Neural cell (in vitro differentiated cells): ENCODE data around the gene PGAP6.
A peak's percentile ranks its signal among the peaks of the same experiment; 100 is the strongest.

ENCODE experiments used
- CTCF ChIP-seq: fragments of 450-650 bp; IDR thresholded peaks from 2 replicates; pipeline ENCODE4 v1.5.1; 2014; ENCODE audit warnings: antibody characterized with exemption, mild to moderate bottlenecking, moderate library complexity; ENCODE audit not compliant: poor library complexity, severe bottlenecking
- EP300 ChIP-seq: fragments of 450-650 bp; conservative IDR thresholded peaks from 2 replicates; pipeline ENCODE4 v1.6.1; 2014; ENCODE audit warnings: antibody characterized with exemption, mild to moderate bottlenecking, moderate library complexity; ENCODE audit not compliant: poor library complexity, severe bottlenecking
- EZH2 ChIP-seq: fragments of 200-600, 300-800 bp; shearing (Covaris generic), sonication (generic); IDR thresholded peaks from 2 replicates; pipeline ENCODE4 v1.6.1; 2014; ENCODE audit warnings: antibody characterized with exemption, low read length, borderline replicate concordance, mild to moderate bottlenecking; ENCODE audit not compliant: insufficient read depth, poor library complexity, severe bottlenecking
- MXI1 ChIP-seq: fragments of 450-650 bp; conservative IDR thresholded peaks from 2 replicates; pipeline ENCODE4 v1.6.1; 2014; ENCODE audit warnings: antibody characterized with exemption, mild to moderate bottlenecking; ENCODE audit not compliant: poor library complexity, severe bottlenecking
- POLR2AphosphoS5 ChIP-seq: IDR thresholded peaks from 2 replicates; pipeline ENCODE4 v1.6.1; 2012
- RAD21 ChIP-seq: fragments of 450-650 bp; conservative IDR thresholded peaks from 2 replicates; pipeline ENCODE4 v1.6.1; 2014; ENCODE audit warnings: antibody characterized with exemption, mild to moderate bottlenecking, moderate library complexity
- SMC3 ChIP-seq: fragments of 450-650 bp; conservative IDR thresholded peaks from 2 replicates; pipeline ENCODE4 v1.6.1; 2014; ENCODE audit warnings: antibody characterized with exemption, mild to moderate bottlenecking, moderate library complexity; ENCODE audit not compliant: poor library complexity
- TAF1 ChIP-seq: IDR thresholded peaks from 2 replicates; pipeline ENCODE4 v1.6.1; 2012; ENCODE audit warnings: low read depth
- TF ChIP-seq, protein P1 (sequence below): IDR thresholded peaks from 2 replicates; pipeline ENCODE4 v1.6.1; 2012; ENCODE audit warnings: borderline replicate concordance

GRCh38 chr16:401468-402348 lies 19.9 kb upstream of the PGAP6 start, which contains the start of gene DECR2:
- TF ChIP-seq CTCF (peak; percentile 77), SMC3 (peak; percentile 75), MXI1 (peak; percentile 87), EZH2 (no peak), POLR2AphosphoS5 (peak; percentile 76), EP300 (no peak), TAF1 (no peak), RAD21 (peak; percentile 68)
- TF ChIP-seq, protein P1, sequence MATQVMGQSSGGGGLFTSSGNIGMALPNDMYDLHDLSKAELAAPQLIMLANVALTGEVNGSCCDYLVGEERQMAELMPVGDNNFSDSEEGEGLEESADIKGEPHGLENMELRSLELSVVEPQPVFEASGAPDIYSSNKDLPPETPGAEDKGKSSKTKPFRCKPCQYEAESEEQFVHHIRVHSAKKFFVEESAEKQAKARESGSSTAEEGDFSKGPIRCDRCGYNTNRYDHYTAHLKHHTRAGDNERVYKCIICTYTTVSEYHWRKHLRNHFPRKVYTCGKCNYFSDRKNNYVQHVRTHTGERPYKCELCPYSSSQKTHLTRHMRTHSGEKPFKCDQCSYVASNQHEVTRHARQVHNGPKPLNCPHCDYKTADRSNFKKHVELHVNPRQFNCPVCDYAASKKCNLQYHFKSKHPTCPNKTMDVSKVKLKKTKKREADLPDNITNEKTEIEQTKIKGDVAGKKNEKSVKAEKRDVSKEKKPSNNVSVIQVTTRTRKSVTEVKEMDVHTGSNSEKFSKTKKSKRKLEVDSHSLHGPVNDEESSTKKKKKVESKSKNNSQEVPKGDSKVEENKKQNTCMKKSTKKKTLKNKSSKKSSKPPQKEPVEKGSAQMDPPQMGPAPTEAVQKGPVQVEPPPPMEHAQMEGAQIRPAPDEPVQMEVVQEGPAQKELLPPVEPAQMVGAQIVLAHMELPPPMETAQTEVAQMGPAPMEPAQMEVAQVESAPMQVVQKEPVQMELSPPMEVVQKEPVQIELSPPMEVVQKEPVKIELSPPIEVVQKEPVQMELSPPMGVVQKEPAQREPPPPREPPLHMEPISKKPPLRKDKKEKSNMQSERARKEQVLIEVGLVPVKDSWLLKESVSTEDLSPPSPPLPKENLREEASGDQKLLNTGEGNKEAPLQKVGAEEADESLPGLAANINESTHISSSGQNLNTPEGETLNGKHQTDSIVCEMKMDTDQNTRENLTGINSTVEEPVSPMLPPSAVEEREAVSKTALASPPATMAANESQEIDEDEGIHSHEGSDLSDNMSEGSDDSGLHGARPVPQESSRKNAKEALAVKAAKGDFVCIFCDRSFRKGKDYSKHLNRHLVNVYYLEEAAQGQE = peak; percentile 57
